ENCODE results near the gene CAMK1D.

GRCh38 chr10:12832096-12832495, 482.7 kb downstream of the CAMK1D start:
- no peak for TF ChIP-seq CTCF (IDR thresholded peaks at IDR 0.05)
- TF ChIP-seq POLR2A (IDR thresholded peaks at IDR 0.05) = no peak

Data from heart left ventricle (tissue), 13 donors.